HepG2 (cell line): Measurements from ENCODE around the gene TUBGCP3. TPM values are rescaled to one million over a fixed set of nuclear protein-coding genes. Genes with fewer than 3 reads are reported as not detected.
"Not testable (repeated sequence)": the region's sequence is repeated elsewhere in the genome, so short reads cannot be mapped to it uniquely, and the experiment has no call there.

Source experiments
- ATAC-seq: fragments of 200-7000 bp; cut with Tn5 transposase; 3 replicates; pipeline ENCODE4 v1.9.1; 2020; ENCODE audit warnings: mild to moderate bottlenecking, moderate library complexity
- BruUV-seq: library from RNA; stranded (reverse); fragments of 400-500 nt; replicated peaks from 2 replicates; lab custom pipeline; 2021; lab: Mats Ljungman, UMichigan
- CTCF ChIA-PET: fragments of 300-600 bp; formaldehyde crosslinking; extraction: SDS; loops from one replicate; lab custom pipeline; 2021; ENCODE audit warnings: low total read pairs, inconsistent platforms, low intra/inter-chr PET ratio; lab: Yijun Ruan, JAX
- POLR2A ChIA-PET: fragments of 350-600 bp; sonication (Branson Sonifier 250); formaldehyde crosslinking; loops from one replicate; lab custom pipeline; 2020; ENCODE audit warnings: antibody characterized with exemption, inconsistent platforms; lab: Yijun Ruan, JAX
- DNase-seq: peaks from one replicate; pipeline ENCODE4 v3.0.0-alpha.2; 2015; ENCODE audit warnings: low spot score
- FAIRE-seq: peaks from 3 replicates; lab custom pipeline; 2011; peaks lifted over from hg19 to GRCh38; lab: Jason Lieb, UNC
- H2AFZ ChIP-seq: one replicate; pipeline ENCODE4 v1.6.1; 2011; ENCODE audit warnings: low read length, inconsistent platforms
- H3K27ac ChIP-seq: fragments of 300-600 bp; 3 replicates; pipeline ENCODE4 v1.8.0; 2011; ENCODE audit warnings: mixed run types, mild to moderate bottlenecking, mixed read lengths, low read length, inconsistent platforms; ENCODE audit not compliant: insufficient read depth; ENCODE audit errors: extremely low read length
- H3K27me3 ChIP-seq, 2 experiments: fragments of 200-600 bp in 1 of 2; 2 replicates in 1 of 2; 3 replicates in 1 of 2; pipeline versions ENCODE4 v1.6.0 to v1.8.0; 2011; ENCODE audit warnings: low read length in 2 of 2, mild to moderate bottlenecking in 2 of 2, moderate library complexity in 2 of 2, inconsistent platforms in 1 of 2; ENCODE audit not compliant: insufficient read depth in 2 of 2, control insufficient read depth in 1 of 2
- H3K36me3 ChIP-seq, 2 experiments: fragments of 200-600 bp in 1 of 2; replicated peaks in 1 of 2; 2 replicates in 1 of 2; 3 replicates in 1 of 2; pipeline versions ENCODE4 v1.5.1 to v1.8.0; 2011; ENCODE audit warnings: low read length in 2 of 2, inconsistent platforms in 1 of 2; ENCODE audit not compliant: insufficient read depth in 2 of 2, control insufficient read depth in 1 of 2
- H3K4me1 ChIP-seq: 2 replicates; pipeline ENCODE4 v1.5.1; 2012; ENCODE audit warnings: low read length, inconsistent platforms; ENCODE audit not compliant: insufficient read depth
- H3K4me2 ChIP-seq: 2 replicates; pipeline ENCODE4 v1.6.0; 2011; ENCODE audit warnings: low read depth, low read length, inconsistent platforms
- H3K4me3 ChIP-seq, 3 experiments: fragments of 200-600 bp in 1 of 3; sonication (generic), shearing (Covaris generic) in 1 of 3; replicated peaks in 1 of 3; 2 replicates each; pipeline ENCODE4 v1.5.1; 2011 to 2016; ENCODE audit warnings: low read length in 3 of 3, inconsistent platforms in 2 of 3, low read depth in 2 of 3, mild to moderate bottlenecking in 2 of 3, control low read depth in 1 of 3, mixed read lengths in 1 of 3; ENCODE audit not compliant: insufficient read depth in 1 of 3
- H3K79me2 ChIP-seq: one replicate; pipeline ENCODE4 v1.6.1; 2011; ENCODE audit warnings: low read length, inconsistent platforms; ENCODE audit not compliant: insufficient read depth
- H3K9ac ChIP-seq: 2 replicates; pipeline ENCODE4 v1.6.0; 2011; ENCODE audit warnings: mild to moderate bottlenecking, low read depth, low read length, inconsistent platforms; ENCODE audit not compliant: insufficient read depth
- H3K9me3 ChIP-seq: 2 replicates; pipeline ENCODE4 v1.5.1; 2012; ENCODE audit warnings: mild to moderate bottlenecking, low read length
- H4K20me1 ChIP-seq: 2 replicates; pipeline ENCODE4 v1.6.0; 2011; ENCODE audit warnings: inconsistent platforms, mild to moderate bottlenecking, low read length, moderate library complexity; ENCODE audit not compliant: insufficient read depth
- CREB1 ChIP-seq, 2 experiments: fragments of 450-650 bp in 1 of 2; IDR thresholded peaks; 2 replicates each; pipeline ENCODE4 v1.6.1; 2016 to 2017; ENCODE audit warnings: control low read depth in 1 of 2, mild to moderate bottlenecking in 1 of 2, missing compliant biosample characterization in 1 of 2, missing genetic modification characterization in 1 of 2
- ZNF280D ChIP-seq: sonication (generic); formaldehyde crosslinking; IDR thresholded peaks from 2 replicates; pipeline ENCODE4 v1.5.1; 2020; ENCODE audit warnings: mild to moderate bottlenecking, missing genetic modification reagents
- WGBS: methylation state at CpG from one replicate; pipeline ENCODE4 v1.1.6; 2017; ENCODE audit warnings: low lambda C conversion rate; 5-methylcytosine and 5-hydroxymethylcytosine counted together
- in situ Hi-C: cut with HindIII; loops from 2 replicates; pipeline ENCODE4 v1.10.0; 2017; ENCODE audit warnings: low pct_unique_long_range_greater_than_20kb; ENCODE audit not compliant: extremely low pct_ligation_motif_present
- intact Hi-C: fragments of 100-400 bp; cut with micrococcal nuclease; formaldehyde crosslinking; loops from one replicate; pipeline ENCODE4 v1.10.0; 2022; ENCODE audit not compliant: unreplicated experiment
- polyA plus RNA-seq, 8 experiments: library from polyadenylated mRNA; depleted of rRNA in 3 of 8; stranded (reverse) in 7 of 8; unstranded in 1 of 8; fragments of >200 nt; fragmentation: Illumina TruSeq in 4 of 8; extraction: Trizol in 4 of 8; gene quantifications; 2 replicates each; pipeline versions ENCODE4 v1.2.1 to v1.2.3, GENCODE V29; 2011 to 2016; ENCODE audit warnings: low read depth in 4 of 8, missing spikeins in 1 of 8, mixed read lengths in 1 of 8; ENCODE audit not compliant: insufficient read depth in 1 of 8
- total RNA-seq, 5 experiments: library from RNA; depleted of rRNA; stranded (reverse); fragments of >200 nt; fragmentation: Illumina TruSeq; extraction: Trizol; gene quantifications; 2 replicates each; pipeline ENCODE4 v1.2.3, GENCODE V29; 2016; ENCODE audit warnings: low read depth in 1 of 5
- TF ChIP-seq, protein P1 (sequence below), 2 experiments: sonication (generic) in 1 of 2; formaldehyde crosslinking in 1 of 2; IDR thresholded peaks; 2 replicates each; pipeline versions ENCODE4 v1.5.1 to v1.6.1; 2011 to 2020; ENCODE audit warnings: borderline replicate concordance in 1 of 2, low read depth in 1 of 2, low read length in 1 of 2, mild to moderate bottlenecking in 1 of 2, missing genetic modification reagents in 1 of 2, moderate library complexity in 1 of 2

Gene TUBGCP3
- total and polyA plus RNA-seq, 2 of the 13 experiments (the other 11 are each of a cell fraction or from before 2014, with no cell fraction given): 12.6 to 15.5 TPM

DNA sequence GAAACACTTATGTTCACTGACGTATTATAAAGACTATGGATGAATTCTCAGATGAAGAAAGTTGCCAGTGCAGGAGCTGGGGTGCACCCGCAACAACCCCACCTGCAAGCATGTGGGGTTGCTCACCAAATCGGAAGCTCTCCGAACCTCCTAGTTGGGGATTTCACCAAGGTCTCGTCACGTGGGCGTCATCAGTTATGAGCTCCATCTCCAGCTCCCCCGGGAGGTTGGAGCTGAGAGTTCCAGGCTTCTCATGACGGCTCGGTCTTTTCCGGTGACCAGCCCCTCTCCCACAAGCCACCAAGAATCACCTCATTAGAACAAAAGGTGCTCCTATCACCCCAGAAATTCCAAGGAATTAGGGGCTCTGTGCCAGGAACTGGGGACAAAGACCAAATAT is 46.1 kb upstream of the TUBGCP3 start:
- Histone ChIP-seq H2AFZ (no peak overlapping the region), H3K27me3 (peaks cover 4 to 50% of the 10 kb centered on the region in 2 experiments), H3K4me3 (0 out of 6 replicates have a peak overlapping the region, but pooled peaks of 1 of the 3 experiments have one; percentile 3), H3K79me2 (no peaks in the 10 kb centered on the region), H3K4me2 (peak overlapping the region; percentile 38), H3K9me3 (no peaks in the 10 kb centered on the region), H3K9ac (no peak overlapping the region), H3K27ac (no peak overlapping the region), H3K4me1 (peaks cover 21% of the 10 kb centered on the region), H4K20me1 (no peaks in the 10 kb centered on the region), H3K36me3 (no peaks in the 10 kb centered on the region)
- intact Hi-C loops: no loop called here
- WGBS: 7% methylated on average over 11 of the region's 11 CpGs
- no peak for DNase-seq
- no peak for TF ChIP-seq ZNF280D (CRISPR knock-in tag)
- TF ChIP-seq, protein P1, sequence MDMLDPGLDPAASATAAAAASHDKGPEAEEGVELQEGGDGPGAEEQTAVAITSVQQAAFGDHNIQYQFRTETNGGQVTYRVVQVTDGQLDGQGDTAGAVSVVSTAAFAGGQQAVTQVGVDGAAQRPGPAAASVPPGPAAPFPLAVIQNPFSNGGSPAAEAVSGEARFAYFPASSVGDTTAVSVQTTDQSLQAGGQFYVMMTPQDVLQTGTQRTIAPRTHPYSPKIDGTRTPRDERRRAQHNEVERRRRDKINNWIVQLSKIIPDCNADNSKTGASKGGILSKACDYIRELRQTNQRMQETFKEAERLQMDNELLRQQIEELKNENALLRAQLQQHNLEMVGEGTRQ (IDR thresholded peaks at IDR 0.05; ENCODE audit: low read depth, low read length): no peak
- TF ChIP-seq, protein P1 (CRISPR knock-in tag; IDR thresholded peaks at IDR 0.05; ENCODE audit: borderline replicate concordance): peak; percentile 32; the same call in 1 of the 2 replicates
- peak; percentile 77 for TF ChIP-seq CREB1 (IDR thresholded peaks at IDR 0.05)
- no peak for TF ChIP-seq CREB1 (CRISPR knock-in tag; IDR thresholded peaks at IDR 0.05)
- BruUV-seq: no TSS peak
- ChIA-PET POLR2A (interaction anchor here (0.6 kb wide), 1 partner anchor 47 kb away, joined by 4 read pairs; the partner anchor contains the start of gene TUBGCP3), CTCF (no interaction called here)
- FAIRE-seq: no peak
- in situ Hi-C loops: no loop called here
- ATAC-seq: peak; percentile 68

DNA sequence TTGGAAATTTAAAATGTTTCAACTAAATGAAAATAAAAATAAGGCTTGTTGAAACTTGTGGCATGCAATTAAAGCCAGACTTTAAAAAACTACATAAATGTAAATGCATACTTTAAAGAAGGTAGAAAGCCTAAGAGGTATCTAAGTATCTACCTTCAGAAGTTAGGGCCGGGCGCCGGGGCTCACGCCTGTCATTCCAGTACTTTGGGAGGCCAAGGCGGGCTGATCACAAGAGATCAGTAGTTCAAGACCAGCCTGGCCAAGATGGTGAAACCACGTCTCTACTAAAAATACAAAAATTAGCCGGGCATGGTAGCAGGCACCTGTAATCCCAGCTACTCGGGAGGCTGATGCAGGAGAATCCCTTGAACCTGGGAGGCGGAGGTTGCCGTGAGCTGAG is 42.3 kb upstream of the TUBGCP3 start:
- Histone ChIP-seq H3K4me1 (peaks cover 21% of the 10 kb centered on the region), H3K27me3 (peaks cover 3 to 27% of the 10 kb centered on the region in 2 experiments; a peak in 4 of 5 replicates)
- H3K79me2 ChIP-seq, intact Hi-C loops, H3K4me3 ChIP-seq, FAIRE-seq, DNase-seq, POLR2A ChIA-PET, H3K36me3 ChIP-seq, H3K9me3 ChIP-seq, in situ Hi-C loops, H3K9ac ChIP-seq, H4K20me1 ChIP-seq, H3K4me2 ChIP-seq, ATAC-seq, H3K27ac ChIP-seq, H2AFZ ChIP-seq, CTCF ChIA-PET, BruUV-seq: not testable (repeated sequence)
- WGBS: 54% methylated on average over 10 of the region's 10 CpGs
